Cortex of kidney (tissue), 1 donor: ENCODE measurements around the gene RNLS.
A peak's percentile ranks its signal among the peaks of the same experiment; 100 is the strongest.

ENCODE experiments used
- DNase-seq: peaks from one replicate; lab custom pipeline; 2025; lab: John Stamatoyannopoulos, UW

Gene RNLS

GRCh38 chr10:88582806-88583583 lies at the start of gene RNLS:
Gene RNLS, minus strand, starts transcription at chr10:88583318.
- peak; percentile 15 for DNase-seq

- DNase-seq = no peak
Observed at GRCh38 chr10:88624840-88625239, 41.7 kb upstream of the RNLS start.

- no peak for DNase-seq
Observed at GRCh38 chr10:88623835-88624234, 40.7 kb upstream of the RNLS start.

- no peak for DNase-seq
Observed at GRCh38 chr10:88620441-88620840, 37.3 kb upstream of the RNLS start.

- DNase-seq = no peak
Observed at GRCh38 chr10:88618496-88618895, 35.4 kb upstream of the RNLS start.

GRCh38 chr10:88617772-88618300 lies 34.7 kb upstream of the RNLS start:
- no peak for DNase-seq

GRCh38 chr10:88616250-88616977 lies 33.3 kb upstream of the RNLS start:
- no peak for DNase-seq

- DNase-seq = no peak
Observed at GRCh38 chr10:88608780-88609179, 25.7 kb upstream of the RNLS start.

- DNase-seq = no peak
Observed at GRCh38 chr10:88608052-88608732, 25.1 kb upstream of the RNLS start.

- DNase-seq = no peak
Observed at GRCh38 chr10:88598055-88598454, 14.9 kb upstream of the RNLS start.

GRCh38 chr10:88594482-88594881 lies 11.4 kb upstream of the RNLS start:
- DNase-seq = no peak

- no peak for DNase-seq
Observed at GRCh38 chr10:88592906-88593305, 9.8 kb upstream of the RNLS start.

GRCh38 chr10:88592381-88592780 lies 9.3 kb upstream of the RNLS start:
- no peak for DNase-seq

- no peak for DNase-seq
Observed at GRCh38 chr10:88586462-88586861, 3.3 kb upstream of the RNLS start, which contains the start of gene LIPJ. Gene LIPJ, plus strand, starts transcription at chr10:88586762. Its CDS starts 3,926 bp downstream, at chr10:88590688.

GRCh38 chr10:88583584-88583957 lies 453 bp upstream of the RNLS start:
- no peak for DNase-seq

GRCh38 chr10:88582411-88582805 lies 710 bp downstream of the RNLS start:
- DNase-seq = no peak

GRCh38 chr10:88565072-88565471 lies 18.0 kb downstream of the RNLS start:
- DNase-seq = no peak

GRCh38 chr10:88562152-88562551 lies 21.0 kb downstream of the RNLS start:
- no peak for DNase-seq

- DNase-seq = no peak
Observed at GRCh38 chr10:88557658-88558057, 25.5 kb downstream of the RNLS start.

- no peak for DNase-seq
Observed at GRCh38 chr10:88557256-88557655, 25.9 kb downstream of the RNLS start.

- DNase-seq = no peak
Observed at GRCh38 chr10:88555190-88555908, 27.8 kb downstream of the RNLS start.
